ENCODE measurements around the gene SCARB1. TPM values are rescaled to one million over a fixed set of nuclear protein-coding genes. Genes with fewer than 3 reads are reported as not detected.

Gene SCARB1
- total and polyA plus RNA-seq, 2 of the 13 experiments (the other 11 are each of a cell fraction or from before 2014, with no cell fraction given), result 63.4 to 160 TPM

GRCh38 chr12:124821252-124822200 is 42.1 kb downstream of the SCARB1 start (continued):
- peak; percentile 92; the same call in 1 of the 2 replicates for TF ChIP-seq ZNF609 (CRISPR knock-in tag; IDR thresholded peaks at IDR 0.05; ENCODE audit: borderline replicate concordance)
- TF ChIP-seq ZBTB7A (CRISPR knock-in tag; IDR thresholded peaks at IDR 0.05), result peak; percentile 99
- TF ChIP-seq DDIT3 (CRISPR knock-in tag; IDR thresholded peaks at IDR 0.05), result no peak
- peak; percentile 95 for TF ChIP-seq ZNF362 (CRISPR knock-in tag; IDR thresholded peaks at IDR 0.05; ENCODE audit: borderline replicate concordance)
- TF ChIP-seq ZNF574 (CRISPR knock-in tag; IDR thresholded peaks at IDR 0.05), result peak; percentile 49
- TF ChIP-seq CENPT (CRISPR knock-in tag; IDR thresholded peaks at IDR 0.05; ENCODE audit: low read depth), result no peak
- peak; percentile 92 for TF ChIP-seq ZMYM4 (CRISPR knock-in tag; IDR thresholded peaks at IDR 0.05)
- TF ChIP-seq ZNF224 (CRISPR knock-in tag; IDR thresholded peaks at IDR 0.05), result no peak
- no peak for TF ChIP-seq SATB2 (CRISPR knock-in tag; IDR thresholded peaks at IDR 0.05)
- TF ChIP-seq HMGA1 (CRISPR knock-in tag; conservative IDR thresholded peaks at IDR 0.05), result no peak
- TF ChIP-seq PAXIP1 (CRISPR knock-in tag; conservative IDR thresholded peaks at IDR 0.05), result peak; percentile 98
- TF ChIP-seq ELF1 (CRISPR knock-in tag; IDR thresholded peaks at IDR 0.05), result no peak
- 0 out of 2 replicates have a peak, but pooled peaks have one; percentile 81 for TF ChIP-seq SMAD1 (CRISPR knock-in tag; IDR thresholded peaks at IDR 0.05; ENCODE audit: borderline replicate concordance, low read depth)
- TF ChIP-seq NR2F2 (IDR thresholded peaks at IDR 0.05; ENCODE audit: borderline replicate concordance, low read depth), result peak; percentile 95
- TF ChIP-seq RFX3 (CRISPR knock-in tag; IDR thresholded peaks at IDR 0.05), result no peak
